ENCODE data around the gene CSRNP3.

DNA sequence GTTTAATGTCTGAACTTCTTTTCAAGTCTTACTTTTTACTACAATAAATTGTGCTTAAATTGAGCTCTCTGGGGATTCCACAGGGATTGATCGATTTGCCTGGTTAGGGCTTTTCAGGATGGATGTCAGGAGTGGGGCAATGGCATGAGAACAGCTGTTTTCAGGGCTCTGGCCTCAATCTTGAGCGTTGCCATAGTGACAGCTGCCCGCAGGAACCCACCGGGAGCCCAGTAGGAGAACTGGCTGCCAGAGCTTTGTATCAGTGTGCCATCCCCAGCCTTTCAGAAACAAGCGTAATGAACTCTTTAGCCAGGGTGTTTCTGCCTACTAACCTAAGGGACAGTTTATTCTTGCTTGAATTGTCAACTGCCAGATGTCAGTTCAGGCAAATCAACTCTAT is 231.0 kb downstream of the CSRNP3 start:
- TF ChIP-seq CTCF (IDR thresholded peaks at IDR 0.05) (no peak), SIN3A (IDR thresholded peaks at IDR 0.05; ENCODE audit: borderline replicate concordance, insufficient read depth, low read depth, low read length) (no peak), TCF7L2 (IDR thresholded peaks at IDR 0.05; ENCODE audit: low read depth, low read length) (no peak), POLR2AphosphoS5 (IDR thresholded peaks at IDR 0.05; ENCODE audit: low read depth, low read length) (no peak)
- TF ChIP-seq, protein P1, sequence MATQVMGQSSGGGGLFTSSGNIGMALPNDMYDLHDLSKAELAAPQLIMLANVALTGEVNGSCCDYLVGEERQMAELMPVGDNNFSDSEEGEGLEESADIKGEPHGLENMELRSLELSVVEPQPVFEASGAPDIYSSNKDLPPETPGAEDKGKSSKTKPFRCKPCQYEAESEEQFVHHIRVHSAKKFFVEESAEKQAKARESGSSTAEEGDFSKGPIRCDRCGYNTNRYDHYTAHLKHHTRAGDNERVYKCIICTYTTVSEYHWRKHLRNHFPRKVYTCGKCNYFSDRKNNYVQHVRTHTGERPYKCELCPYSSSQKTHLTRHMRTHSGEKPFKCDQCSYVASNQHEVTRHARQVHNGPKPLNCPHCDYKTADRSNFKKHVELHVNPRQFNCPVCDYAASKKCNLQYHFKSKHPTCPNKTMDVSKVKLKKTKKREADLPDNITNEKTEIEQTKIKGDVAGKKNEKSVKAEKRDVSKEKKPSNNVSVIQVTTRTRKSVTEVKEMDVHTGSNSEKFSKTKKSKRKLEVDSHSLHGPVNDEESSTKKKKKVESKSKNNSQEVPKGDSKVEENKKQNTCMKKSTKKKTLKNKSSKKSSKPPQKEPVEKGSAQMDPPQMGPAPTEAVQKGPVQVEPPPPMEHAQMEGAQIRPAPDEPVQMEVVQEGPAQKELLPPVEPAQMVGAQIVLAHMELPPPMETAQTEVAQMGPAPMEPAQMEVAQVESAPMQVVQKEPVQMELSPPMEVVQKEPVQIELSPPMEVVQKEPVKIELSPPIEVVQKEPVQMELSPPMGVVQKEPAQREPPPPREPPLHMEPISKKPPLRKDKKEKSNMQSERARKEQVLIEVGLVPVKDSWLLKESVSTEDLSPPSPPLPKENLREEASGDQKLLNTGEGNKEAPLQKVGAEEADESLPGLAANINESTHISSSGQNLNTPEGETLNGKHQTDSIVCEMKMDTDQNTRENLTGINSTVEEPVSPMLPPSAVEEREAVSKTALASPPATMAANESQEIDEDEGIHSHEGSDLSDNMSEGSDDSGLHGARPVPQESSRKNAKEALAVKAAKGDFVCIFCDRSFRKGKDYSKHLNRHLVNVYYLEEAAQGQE (IDR thresholded peaks at IDR 0.05; ENCODE audit: insufficient read depth in 1 of 2, low read depth in 2 of 2, low read length in 1 of 2) = no peak

Measured in Panc1 (cell line).